Skeletal muscle satellite cell (primary cell): ENCODE measurements around the gene KCNIP2.

Source experiments
- H3K27me3 ChIP-seq: 2 replicates; pipeline ENCODE4 v1.7.0; 2013; ENCODE audit warnings: low read length; ENCODE audit not compliant: control insufficient read depth, insufficient read depth
- H3K36me3 ChIP-seq: 2 replicates; pipeline ENCODE4 v1.7.0; 2013; ENCODE audit warnings: mild to moderate bottlenecking, control low read depth, low read length; ENCODE audit not compliant: insufficient read depth
- H3K4me1 ChIP-seq: 2 replicates; pipeline ENCODE4 v1.7.0; 2013; ENCODE audit warnings: low read length; ENCODE audit not compliant: control insufficient read depth, insufficient read depth
- H3K4me2 ChIP-seq: 2 replicates; pipeline ENCODE4 v1.7.0; 2013; ENCODE audit warnings: mild to moderate bottlenecking, low read length
- H3K4me3 ChIP-seq: 2 replicates; pipeline ENCODE4 v1.7.0; 2013; ENCODE audit warnings: low read length
- H3K9ac ChIP-seq: 2 replicates; pipeline ENCODE4 v1.7.0; 2013; ENCODE audit warnings: mild to moderate bottlenecking, low read depth, low read length, moderate library complexity
- H3K9me3 ChIP-seq: replicated peaks from 2 replicates; pipeline ENCODE4 v1.7.0; 2013; ENCODE audit warnings: mild to moderate bottlenecking, control low read depth, low read length

Gene KCNIP2

DNA sequence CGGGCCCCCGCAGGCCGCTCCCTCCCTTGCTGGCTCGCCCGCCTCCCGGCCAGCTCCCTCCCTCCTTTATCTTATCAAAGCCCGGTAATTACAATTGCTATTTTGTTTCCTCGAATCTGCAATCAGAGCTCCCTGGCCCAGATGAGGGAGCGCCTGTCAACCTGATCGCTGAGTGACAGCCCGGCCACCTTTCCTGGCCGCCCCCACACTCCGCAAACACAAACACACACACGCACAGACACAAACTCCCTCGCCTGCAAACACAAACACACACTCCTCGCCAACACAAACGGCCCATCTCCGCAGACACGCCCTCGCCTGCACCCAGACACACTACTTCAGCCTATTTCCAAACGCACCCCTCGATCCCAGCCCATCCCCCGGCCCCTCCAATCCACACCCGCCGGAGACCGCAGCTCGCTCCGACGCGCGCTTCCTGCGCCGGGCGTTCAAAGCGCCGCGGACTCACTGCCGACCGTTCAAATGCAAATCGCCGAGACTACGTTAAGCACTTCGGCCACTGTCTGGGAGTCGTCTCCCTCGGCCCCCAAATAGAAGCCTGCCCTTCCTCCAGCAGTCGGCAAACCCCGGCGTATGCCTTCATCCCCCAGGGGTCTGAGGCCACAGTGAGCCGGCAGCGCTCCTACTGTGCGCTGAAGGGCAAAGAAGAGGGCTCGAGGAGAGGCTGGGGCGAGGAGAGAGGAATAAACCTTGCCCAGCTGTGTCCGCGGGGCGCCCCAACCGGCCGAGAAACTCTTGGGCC lies 64.6 kb downstream of the KCNIP2 start:
- H3K4me3 ChIP-seq = no peak overlapping the region
- H3K9me3 ChIP-seq = no peaks in the 10 kb centered on the region
- H3K4me1 ChIP-seq = peaks cover 33% of the 10 kb centered on the region
- no peak overlapping the region for H3K4me2 ChIP-seq
- H3K27me3 ChIP-seq = peaks cover 22% of the 10 kb centered on the region
- H3K9ac ChIP-seq = no peak overlapping the region
- H3K36me3 ChIP-seq = peaks cover 2% of the 10 kb centered on the region

DNA sequence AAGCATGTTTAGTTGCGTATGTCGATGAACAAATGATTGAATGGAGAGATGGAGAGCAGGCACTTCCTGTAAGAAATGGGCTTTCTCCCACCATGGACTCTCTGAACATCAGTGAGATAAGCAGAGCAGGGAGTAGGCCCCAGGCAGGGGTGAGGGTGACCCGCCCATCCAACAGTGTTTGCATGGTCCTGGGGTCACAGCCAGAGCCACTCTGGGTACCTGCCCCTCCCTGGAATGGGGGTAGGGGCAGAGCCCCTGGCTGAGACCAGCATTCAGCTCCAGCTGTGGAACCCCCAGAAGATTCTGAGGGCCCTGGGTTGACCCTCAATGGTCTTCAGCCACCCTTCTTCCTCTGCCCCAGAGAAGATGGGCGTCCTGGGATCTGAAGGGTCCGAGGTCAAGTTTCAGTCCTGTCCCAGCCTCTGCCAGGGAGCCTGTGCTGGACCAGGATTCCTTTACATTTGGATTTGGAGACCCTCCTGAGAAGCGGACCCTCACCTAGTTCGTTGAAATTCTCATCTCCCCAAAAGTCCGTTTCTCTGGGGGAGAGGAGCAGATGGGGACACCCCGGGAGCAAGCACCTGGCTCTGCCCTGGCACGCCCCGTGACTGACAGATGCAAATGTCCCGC lies 65.3 kb downstream of the KCNIP2 start:
- H3K4me3 ChIP-seq = no peak overlapping the region
- H3K4me1 ChIP-seq = peaks cover 27% of the 10 kb centered on the region
- peaks cover 28% of the 10 kb centered on the region for H3K27me3 ChIP-seq
- H3K36me3 ChIP-seq = no peaks in the 10 kb centered on the region
- H3K9ac ChIP-seq = no peak overlapping the region
- no peaks in the 10 kb centered on the region for H3K9me3 ChIP-seq
- no peak overlapping the region for H3K4me2 ChIP-seq

DNA sequence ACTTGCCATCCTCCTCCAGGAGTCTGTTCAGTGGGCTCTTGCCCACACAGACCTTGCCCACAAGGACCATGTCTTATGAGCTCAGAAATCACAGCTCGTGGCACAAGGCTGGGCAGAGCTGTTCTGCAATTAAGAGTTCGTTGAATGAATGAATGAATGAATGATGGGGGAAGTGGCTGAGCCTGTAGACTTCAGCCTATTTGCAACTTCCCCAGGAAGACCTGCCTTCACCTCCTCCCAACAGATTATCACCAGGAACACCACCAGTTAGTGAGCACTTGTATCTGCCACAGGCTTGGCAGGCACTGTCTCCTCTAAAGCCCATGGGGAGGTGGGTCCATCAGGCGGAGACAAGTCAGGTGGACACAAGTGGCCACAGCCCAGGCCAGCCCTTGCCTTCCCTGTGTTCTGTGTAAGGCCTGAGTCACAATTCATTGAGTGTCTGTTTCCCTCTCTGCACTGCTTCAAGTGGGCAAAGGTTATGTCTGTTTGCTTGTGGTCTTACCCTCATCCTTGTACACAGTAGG lies 65.9 kb downstream of the KCNIP2 start:
- H3K9ac ChIP-seq = no peak overlapping the region
- peaks cover 27% of the 10 kb centered on the region for H3K4me1 ChIP-seq

DNA sequence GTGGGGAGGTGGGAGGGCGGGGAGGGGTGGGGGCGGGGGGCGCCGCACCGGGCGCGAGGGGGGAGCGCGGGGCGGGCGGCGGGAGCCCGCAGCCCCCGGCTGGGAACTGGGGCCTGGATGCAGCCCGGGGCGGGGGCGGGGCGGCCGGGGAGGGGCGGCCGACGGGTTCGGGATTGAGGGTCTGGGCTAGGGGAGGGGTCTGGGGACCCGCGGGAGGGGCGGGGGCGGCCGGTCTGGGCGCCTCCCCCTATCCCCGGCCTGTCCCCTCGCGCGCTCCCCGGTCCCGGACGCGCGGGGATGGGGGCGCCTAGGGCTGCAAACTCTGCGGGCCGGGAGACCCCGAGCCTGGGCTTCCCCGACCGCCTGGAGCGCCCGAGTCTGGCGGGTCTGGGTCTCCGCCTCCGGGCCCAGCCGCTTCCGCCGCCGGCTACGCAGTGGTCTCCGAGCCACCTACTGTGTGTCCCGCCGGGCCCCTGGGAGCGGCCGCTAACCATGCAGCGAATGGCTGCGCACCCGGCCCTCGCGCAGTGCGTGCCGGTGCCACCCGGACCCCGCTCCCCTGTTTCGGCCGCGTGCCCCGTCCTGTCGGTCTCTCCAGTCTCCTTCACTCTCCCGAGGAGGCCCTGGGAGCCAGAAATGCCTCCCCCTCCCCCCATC lies 67.3 kb downstream of the KCNIP2 start:
- no peak overlapping the region for H3K4me2 ChIP-seq
- H3K9ac ChIP-seq = no peak overlapping the region
- no peaks in the 10 kb centered on the region for H3K36me3 ChIP-seq
- H3K4me3 ChIP-seq = no peak overlapping the region
- peaks cover 45% of the 10 kb centered on the region for H3K27me3 ChIP-seq
- peaks cover 15% of the 10 kb centered on the region for H3K4me1 ChIP-seq
- H3K9me3 ChIP-seq = no peaks in the 10 kb centered on the region

More for the DNA sequence above, 65.9 kb downstream of the KCNIP2 start:
- no peaks in the 10 kb centered on the region for H3K9me3 ChIP-seq
- H3K4me3 ChIP-seq = no peak overlapping the region
- no peaks in the 10 kb centered on the region for H3K36me3 ChIP-seq
- peaks cover 34% of the 10 kb centered on the region for H3K27me3 ChIP-seq
- H3K4me2 ChIP-seq = no peak overlapping the region
